NT2/D1 (cell line): ENCODE results near the gene C11orf42.

Experiments
- YY1 ChIP-seq: IDR thresholded peaks from 2 replicates; pipeline ENCODE4 v1.6.1; 2011; ENCODE audit not compliant: insufficient read length, insufficient read depth
- ZNF274 ChIP-seq: IDR thresholded peaks from 2 replicates; pipeline ENCODE4 v1.6.1; 2011; ENCODE audit warnings: mild to moderate bottlenecking, low read depth, low read length

DNA sequence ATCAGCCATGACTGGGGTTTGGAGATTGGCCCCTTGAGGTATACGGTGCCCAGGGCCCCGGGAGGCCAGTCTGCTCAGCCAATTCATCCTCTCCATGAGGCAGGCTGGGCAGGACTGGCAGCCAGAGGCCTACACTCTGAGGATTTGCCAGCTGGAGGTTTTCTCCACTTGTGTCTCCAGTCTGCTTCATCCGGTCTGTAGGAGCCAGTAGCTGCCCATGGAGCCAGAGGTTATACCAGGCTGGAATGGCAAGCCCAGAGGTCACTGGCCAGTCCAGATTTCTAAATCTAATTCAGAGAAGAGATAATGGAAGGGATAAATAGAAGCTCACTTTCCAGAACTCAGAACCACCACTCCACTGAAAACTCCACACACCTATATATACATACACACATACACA lies 19.1 kb downstream of the C11orf42 start:
- TF ChIP-seq ZNF274 (no peak), YY1 (no peak)
